ENCODE data around the gene GSTM2.
A peak's percentile ranks its signal among the peaks of the same experiment; 100 is the strongest.

Gene GSTM2

DNA sequence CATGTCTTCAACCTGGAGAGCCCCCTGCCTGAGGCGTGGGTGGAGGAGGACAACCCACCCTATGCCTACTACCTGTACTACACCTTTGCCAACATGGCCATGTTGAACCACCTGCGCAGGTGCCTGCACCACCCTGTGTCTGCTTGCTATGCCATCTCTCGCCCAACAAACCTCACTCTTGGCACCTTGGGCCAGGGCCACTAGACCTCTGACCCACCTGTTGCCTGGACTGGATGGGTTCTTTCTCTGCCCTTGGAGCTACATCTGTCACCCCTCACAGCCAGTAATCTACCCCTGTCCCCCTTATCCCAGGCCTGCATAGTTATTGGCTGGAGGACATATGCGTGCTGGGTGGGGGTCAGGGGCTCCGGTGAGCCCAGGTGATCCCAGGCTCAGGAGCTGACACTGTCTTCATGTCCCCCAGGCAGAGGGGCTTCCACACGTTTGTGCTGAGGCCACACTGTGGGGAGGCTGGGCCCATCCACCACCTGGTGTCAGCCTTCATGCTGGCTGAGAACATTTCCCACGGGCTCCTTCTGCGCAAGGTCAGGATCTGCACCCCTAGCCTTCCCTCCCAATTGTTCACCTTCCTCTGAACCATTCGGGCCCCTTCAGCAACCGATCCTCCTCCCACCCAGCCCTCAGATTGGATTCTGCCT, 38.4 kb upstream of the GSTM2 start:
- Histone ChIP-seq H3K4me1 (peaks cover 39% of the 10 kb centered on the region), H3K4me3 (ENCODE audit: low read depth, low read length) (no peak overlapping the region), H3K9me3 (no peaks in the 10 kb centered on the region), H3K27me3 (no peaks in the 10 kb centered on the region), H3K36me3 (peaks cover 70% of the 10 kb centered on the region)
- DNase-seq, result no peak
- no peak for TF ChIP-seq CTCF (IDR thresholded peaks at IDR 0.05; ENCODE audit: low read depth, low read length)

- Histone ChIP-seq H3K36me3 (peaks cover 66% of the 10 kb centered on the region), H3K4me3 (ENCODE audit: low read depth, low read length) (no peak overlapping the region), H3K27me3 (no peaks in the 10 kb centered on the region), H3K9me3 (no peaks in the 10 kb centered on the region), H3K4me1 (peaks cover 34% of the 10 kb centered on the region)
- no peak for DNase-seq
- peak; percentile 15; the same call in 1 of the 2 replicates for TF ChIP-seq CTCF (IDR thresholded peaks at IDR 0.05; ENCODE audit: low read depth, low read length)
Measured at GRCh38 chr1:109630081-109630897, 37.6 kb upstream of the GSTM2 start.

DNA sequence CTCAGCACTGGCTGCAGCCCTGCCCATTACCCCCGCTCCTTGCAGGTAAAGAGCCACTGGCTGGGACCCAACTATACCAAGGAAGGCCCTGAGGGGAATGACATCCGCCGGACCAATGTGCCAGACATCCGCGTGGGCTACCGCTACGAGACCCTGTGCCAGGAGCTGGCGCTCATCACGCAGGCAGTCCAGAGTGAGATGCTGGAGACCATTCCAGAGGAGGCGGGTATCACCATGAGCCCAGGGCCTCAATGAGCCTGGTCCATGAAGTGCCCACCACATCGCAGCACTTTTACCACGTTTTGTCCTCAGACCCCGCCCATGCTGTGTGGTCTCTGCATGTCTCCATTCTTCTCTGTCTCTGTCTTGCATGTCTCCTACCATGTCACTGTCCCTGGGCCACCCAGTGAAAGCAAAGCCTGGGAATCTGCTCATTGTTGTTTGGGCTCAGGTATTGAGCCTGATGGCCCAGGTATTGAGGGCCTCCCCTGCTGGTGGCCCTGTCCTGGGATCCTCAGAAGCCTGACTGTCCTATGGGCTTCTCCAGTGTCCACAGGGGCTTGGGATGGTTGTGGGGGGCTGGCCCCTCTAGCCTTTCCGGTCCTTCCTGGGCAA, 36.9 kb upstream of the GSTM2 start:
- H3K36me3 ChIP-seq, result peaks cover 59% of the 10 kb centered on the region
- DNase-seq, result no peak
- peaks cover 39% of the 10 kb centered on the region for H3K4me1 ChIP-seq
- TF ChIP-seq CTCF (IDR thresholded peaks at IDR 0.05; ENCODE audit: low read depth, low read length), result no peak
- H3K27me3 ChIP-seq, result no peaks in the 10 kb centered on the region
- no peaks in the 10 kb centered on the region for H3K9me3 ChIP-seq
- H3K4me3 ChIP-seq (ENCODE audit: low read depth, low read length), result no peak overlapping the region

DNA sequence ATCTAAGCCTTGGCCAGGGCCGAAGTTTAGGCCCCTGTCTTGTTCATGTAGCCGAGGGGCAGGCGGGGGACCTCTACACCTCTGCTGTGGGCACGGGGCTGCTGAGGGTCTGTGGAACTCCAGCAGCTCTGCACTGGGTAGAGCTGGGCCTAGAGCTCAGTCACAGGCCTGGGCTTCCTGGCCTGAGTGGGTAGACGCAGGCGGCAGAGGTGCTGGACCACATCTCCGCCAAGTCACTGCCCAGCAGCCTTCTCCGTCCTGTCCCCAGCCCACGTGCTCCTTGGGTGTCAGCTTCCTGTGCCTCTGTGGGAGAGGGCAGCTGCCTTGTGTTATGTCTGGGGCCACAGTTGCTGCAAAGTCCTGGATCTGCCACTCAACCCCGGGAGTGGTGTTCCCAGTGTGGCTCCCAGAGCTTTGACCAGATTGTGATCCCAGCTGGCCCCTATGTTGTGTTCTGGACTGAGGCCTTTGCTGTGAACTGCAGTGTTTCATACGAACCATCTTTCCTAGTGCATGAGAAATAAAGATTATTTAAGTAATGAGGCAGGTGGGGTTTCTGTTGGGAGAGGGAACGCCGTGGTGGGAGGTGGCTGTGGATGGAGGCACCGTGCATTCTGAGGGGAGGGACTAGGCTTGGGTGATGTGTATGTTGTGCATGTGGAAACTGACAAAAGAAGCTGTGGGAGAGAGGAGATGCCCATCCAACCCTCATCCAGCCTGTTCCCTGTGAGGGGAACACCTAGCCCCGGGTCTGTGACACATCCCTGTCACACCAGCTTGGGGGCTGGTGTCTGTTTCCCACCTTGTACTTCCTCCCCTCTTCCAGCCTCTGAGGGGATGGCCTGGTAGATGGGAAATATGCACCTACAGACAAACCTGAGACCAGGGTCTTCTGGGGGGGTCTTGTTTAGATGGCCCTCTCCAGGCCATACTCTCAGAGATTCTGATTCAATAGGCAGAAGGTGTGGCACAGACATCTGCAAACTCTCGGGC, 36.0 kb upstream of the GSTM2 start:
- no peaks in the 10 kb centered on the region for H3K9me3 ChIP-seq
- no peak for TF ChIP-seq CTCF (IDR thresholded peaks at IDR 0.05; ENCODE audit: low read depth, low read length)
- H3K36me3 ChIP-seq, result peaks cover 51% of the 10 kb centered on the region
- H3K27me3 ChIP-seq, result no peaks in the 10 kb centered on the region
- DNase-seq, result peak; percentile 50
- peaks cover 47% of the 10 kb centered on the region for H3K4me1 ChIP-seq
- H3K4me3 ChIP-seq (ENCODE audit: low read depth, low read length), result no peak overlapping the region; the same call in 1 of the 2 replicates

DNA sequence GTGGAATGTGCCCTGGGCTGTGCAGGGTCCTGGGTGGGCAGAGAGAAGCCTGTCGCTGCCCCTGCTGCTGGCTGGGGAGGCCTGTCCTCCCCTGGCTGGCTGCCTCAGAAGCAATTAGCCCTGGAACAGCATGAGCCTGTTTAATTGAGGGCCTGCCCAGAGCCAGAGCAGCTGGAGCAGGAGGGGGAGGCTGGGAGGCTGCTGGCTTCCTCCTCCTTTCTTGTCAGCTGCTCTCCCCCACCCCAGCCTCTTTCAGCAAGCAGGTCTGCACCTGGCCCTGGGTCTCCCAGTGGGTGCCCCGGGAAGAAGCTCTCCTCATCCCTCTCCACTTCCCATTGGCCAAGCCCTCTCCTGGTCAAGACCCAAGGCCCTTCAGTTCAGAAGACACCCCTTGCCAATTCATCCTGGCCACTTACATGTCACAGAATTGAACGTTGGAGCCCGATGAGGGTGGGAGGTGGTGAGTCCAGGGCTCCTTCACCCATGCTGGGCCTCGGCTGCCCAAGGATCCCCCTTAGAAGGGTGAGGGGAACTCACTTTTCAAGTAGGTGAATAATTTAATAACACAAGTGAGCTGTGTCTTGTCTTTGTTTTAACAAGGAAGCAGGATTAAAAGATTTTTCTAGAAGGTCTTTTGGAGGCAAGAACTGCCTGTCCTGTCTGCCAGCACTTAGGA, 35.0 kb upstream of the GSTM2 start:
- TF ChIP-seq CTCF (IDR thresholded peaks at IDR 0.05; ENCODE audit: low read depth, low read length), result no peak
- no peaks in the 10 kb centered on the region for H3K27me3 ChIP-seq
- H3K4me3 ChIP-seq (ENCODE audit: low read depth, low read length), result no peak overlapping the region; the same call in 1 of the 2 replicates
- DNase-seq, result peak; percentile 91
- no peaks in the 10 kb centered on the region for H3K9me3 ChIP-seq
- H3K4me1 ChIP-seq, result peaks cover 51% of the 10 kb centered on the region
- H3K36me3 ChIP-seq, result peaks cover 41% of the 10 kb centered on the region

All from BE2C (cell line).